Measurements from ENCODE around the gene ZNF91. TPM values are rescaled to one million over a fixed set of nuclear protein-coding genes. Genes with fewer than 3 reads are reported as not detected.

ZNF91 gene
- 0.10 to 0.31 TPM (median 0.26 TPM) in 5 replicates for total RNA-seq (2022; extraction: Qiagen RNA extraction)

DNA sequence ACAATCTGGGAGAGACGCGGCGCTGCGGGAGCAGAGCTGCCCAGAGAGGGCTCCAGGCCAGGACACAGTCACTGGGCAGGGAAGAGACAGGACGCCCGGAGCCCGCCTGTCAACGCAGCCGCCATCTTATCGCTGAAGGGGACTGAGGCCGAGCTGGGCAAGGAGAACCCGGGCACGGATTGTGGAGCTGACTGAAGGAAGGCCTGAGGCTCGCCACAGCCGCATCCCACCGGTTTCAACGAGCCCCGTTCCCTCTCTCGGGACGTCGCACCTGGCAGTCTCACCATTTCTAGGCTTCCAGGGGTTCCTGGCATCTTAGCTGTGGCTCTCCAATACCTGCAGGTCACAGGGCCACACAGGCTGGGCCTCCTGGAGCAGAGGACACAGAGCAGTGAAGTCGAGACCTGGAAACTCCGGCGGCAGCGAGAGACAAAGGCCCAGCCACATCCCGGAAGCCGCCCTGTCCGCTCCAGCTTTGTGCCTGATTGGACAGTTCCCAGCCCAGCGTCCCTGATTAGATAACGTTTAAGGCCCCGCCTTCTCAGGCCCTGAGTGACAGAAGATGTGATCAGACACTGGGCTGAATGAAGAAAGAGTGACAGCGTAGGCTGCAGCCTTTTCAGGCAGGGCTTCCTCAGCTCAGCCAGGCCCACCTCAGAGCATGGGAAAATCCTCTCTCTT lies at the start of gene ZNF91:
Gene ZNF91, minus strand, starts transcription at position 431 of the 681 bp plus-strand sequence. Its CDS starts 117 bp downstream, at position 314.

Other genes starting within 250 kb of the ZNF91 start
- 0.63 to 1.7 TPM (median 0.92 TPM) in 5 replicates for gene ZNF724, start 145.1 kb downstream of the ZNF91 start, total RNA-seq (2022; extraction: Qiagen RNA extraction)